KMS-11 (cell line): ENCODE results near the gene NDUFA11.

Experiments used
- H2AFZ ChIP-seq: fragments of 200-600 bp; sonication (generic); 2 replicates; pipeline ENCODE4 v1.6.1; 2016; ENCODE audit warnings: antibody characterized with exemption, mixed run types, low read depth
- H3K27ac ChIP-seq: fragments of 200-600 bp; sonication (generic); 2 replicates; pipeline ENCODE4 v1.6.1; 2016; ENCODE audit warnings: mild to moderate bottlenecking, mixed run types
- H3K27me3 ChIP-seq: fragments of 200-600 bp; sonication (generic); 2 replicates; pipeline ENCODE4 v1.6.1; 2017; ENCODE audit warnings: mild to moderate bottlenecking, low read depth, mixed run types, moderate library complexity; ENCODE audit not compliant: insufficient read depth
- H3K36me3 ChIP-seq: fragments of 200-600 bp; sonication (generic); 2 replicates; pipeline ENCODE4 v1.6.1; 2017; ENCODE audit warnings: mild to moderate bottlenecking, mixed run types; ENCODE audit not compliant: insufficient read depth
- H3K4me1 ChIP-seq: fragments of 200-600 bp; sonication (generic); 2 replicates; pipeline ENCODE4 v1.6.1; 2016; ENCODE audit warnings: mild to moderate bottlenecking, low read depth, mixed run types; ENCODE audit not compliant: poor library complexity, severe bottlenecking
- H3K4me2 ChIP-seq: fragments of 200-600 bp; sonication (generic); 2 replicates; pipeline ENCODE4 v1.7.0; 2016; ENCODE audit warnings: mild to moderate bottlenecking, mixed run types
- H3K4me3 ChIP-seq: fragments of 200-600 bp; sonication (generic); IDR thresholded peaks from 2 replicates; pipeline ENCODE4 v1.6.1; 2017; ENCODE audit warnings: low read depth, low read length, mixed read lengths; ENCODE audit not compliant: insufficient read depth
- H3K79me2 ChIP-seq: fragments of 200-600 bp; sonication (generic); 2 replicates; pipeline ENCODE4 v1.6.1; 2016; ENCODE audit warnings: low read depth, mixed run types; ENCODE audit not compliant: insufficient read depth
- H3K9ac ChIP-seq: fragments of 200-600 bp; sonication (generic); 2 replicates; pipeline ENCODE4 v1.6.1; 2016; ENCODE audit warnings: mild to moderate bottlenecking, mixed run types
- H4K20me1 ChIP-seq: fragments of 200-600 bp; sonication (generic); 2 replicates; pipeline ENCODE4 v1.6.1; 2016; ENCODE audit warnings: mild to moderate bottlenecking, mixed run types; ENCODE audit not compliant: insufficient read depth
- TF ChIP-seq, protein P1 (sequence below): fragments of 200-600 bp; sonication (generic); conservative IDR thresholded peaks from 2 replicates; pipeline ENCODE4 v1.6.1; 2017; ENCODE audit warnings: low read depth, mild to moderate bottlenecking, antibody characterized with exemption, low read length, moderate library complexity, mixed read lengths

The NDUFA11 gene

GRCh38 chr19:5926641-5927440, 23.3 kb upstream of the NDUFA11 start:
- no peak overlapping the region for H2AFZ ChIP-seq
- H3K9ac ChIP-seq, result no peak overlapping the region
- no peaks in the 10 kb centered on the region for H3K27me3 ChIP-seq
- TF ChIP-seq, protein P1, sequence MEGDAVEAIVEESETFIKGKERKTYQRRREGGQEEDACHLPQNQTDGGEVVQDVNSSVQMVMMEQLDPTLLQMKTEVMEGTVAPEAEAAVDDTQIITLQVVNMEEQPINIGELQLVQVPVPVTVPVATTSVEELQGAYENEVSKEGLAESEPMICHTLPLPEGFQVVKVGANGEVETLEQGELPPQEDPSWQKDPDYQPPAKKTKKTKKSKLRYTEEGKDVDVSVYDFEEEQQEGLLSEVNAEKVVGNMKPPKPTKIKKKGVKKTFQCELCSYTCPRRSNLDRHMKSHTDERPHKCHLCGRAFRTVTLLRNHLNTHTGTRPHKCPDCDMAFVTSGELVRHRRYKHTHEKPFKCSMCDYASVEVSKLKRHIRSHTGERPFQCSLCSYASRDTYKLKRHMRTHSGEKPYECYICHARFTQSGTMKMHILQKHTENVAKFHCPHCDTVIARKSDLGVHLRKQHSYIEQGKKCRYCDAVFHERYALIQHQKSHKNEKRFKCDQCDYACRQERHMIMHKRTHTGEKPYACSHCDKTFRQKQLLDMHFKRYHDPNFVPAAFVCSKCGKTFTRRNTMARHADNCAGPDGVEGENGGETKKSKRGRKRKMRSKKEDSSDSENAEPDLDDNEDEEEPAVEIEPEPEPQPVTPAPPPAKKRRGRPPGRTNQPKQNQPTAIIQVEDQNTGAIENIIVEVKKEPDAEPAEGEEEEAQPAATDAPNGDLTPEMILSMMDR, result no peak
- H3K79me2 ChIP-seq, result no peaks in the 10 kb centered on the region
- no peaks in the 10 kb centered on the region for H4K20me1 ChIP-seq
- no peak overlapping the region for H3K27ac ChIP-seq
- no peak overlapping the region for H3K4me2 ChIP-seq
- H3K4me1 ChIP-seq, result no peaks in the 10 kb centered on the region
- no peak overlapping the region for H3K4me3 ChIP-seq
- H3K36me3 ChIP-seq, result no peaks in the 10 kb centered on the region

GRCh38 chr19:5925830-5926427, 22.3 kb upstream of the NDUFA11 start:
- no peaks in the 10 kb centered on the region for H3K79me2 ChIP-seq
- H3K27ac ChIP-seq, result no peak overlapping the region
- no peak overlapping the region for H2AFZ ChIP-seq
- no peak overlapping the region for H3K4me2 ChIP-seq
- no peaks in the 10 kb centered on the region for H3K4me1 ChIP-seq
- H3K9ac ChIP-seq, result no peak overlapping the region
- H4K20me1 ChIP-seq, result no peaks in the 10 kb centered on the region
- H3K36me3 ChIP-seq, result no peaks in the 10 kb centered on the region
- H3K4me3 ChIP-seq, result no peak overlapping the region
- TF ChIP-seq, protein P1, result no peak
- H3K27me3 ChIP-seq, result no peaks in the 10 kb centered on the region

GRCh38 chr19:5923356-5923755, 19.8 kb upstream of the NDUFA11 start:
- Histone ChIP-seq H3K36me3 (no peaks in the 10 kb centered on the region), H3K4me1 (no peaks in the 10 kb centered on the region), H3K4me2 (no peak overlapping the region), H3K9ac (no peak overlapping the region), H2AFZ (no peak overlapping the region), H3K27ac (no peak overlapping the region), H3K4me3 (no peak overlapping the region), H3K27me3 (no peaks in the 10 kb centered on the region), H3K79me2 (no peaks in the 10 kb centered on the region), H4K20me1 (no peaks in the 10 kb centered on the region)
- TF ChIP-seq, protein P1, result no peak

DNA sequence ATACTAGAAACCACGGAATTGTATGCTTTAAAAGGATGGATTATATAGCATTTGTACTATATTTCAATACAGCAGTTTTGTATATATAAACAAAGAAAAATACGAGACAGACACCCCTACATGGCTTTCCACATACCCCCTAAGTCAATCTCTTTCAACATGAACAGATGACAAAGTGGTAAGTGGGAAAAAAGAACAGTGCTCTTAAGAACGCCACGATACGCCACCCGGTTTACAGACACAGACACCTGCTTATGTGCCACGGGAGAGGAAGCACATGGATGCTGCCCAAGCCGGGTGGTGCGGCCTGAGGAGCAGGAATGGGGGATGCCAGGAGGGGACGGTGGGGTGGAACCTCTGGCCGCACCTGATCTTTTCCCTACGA, 18.6 kb upstream of the NDUFA11 start:
- no peaks in the 10 kb centered on the region for H4K20me1 ChIP-seq
- H3K4me1 ChIP-seq, result no peaks in the 10 kb centered on the region
- TF ChIP-seq, protein P1, result no peak
- no peak overlapping the region for H3K9ac ChIP-seq
- no peak overlapping the region for H3K4me2 ChIP-seq
- H3K27ac ChIP-seq, result no peak overlapping the region
- H3K79me2 ChIP-seq, result no peaks in the 10 kb centered on the region
- H3K4me3 ChIP-seq, result no peak overlapping the region
- H3K27me3 ChIP-seq, result no peaks in the 10 kb centered on the region
- no peak overlapping the region for H2AFZ ChIP-seq
- no peaks in the 10 kb centered on the region for H3K36me3 ChIP-seq
